Ramos (cell line): ENCODE results near the gene USP9Y.

ENCODE experiments used
- in situ Hi-C: fragments of 300-500 bp; cut with MboI; formaldehyde crosslinking; loops from one replicate; pipeline ENCODE4 v1.14.3; 2022; ENCODE audit warnings: low sequenced_read_pairs; ENCODE audit not compliant: unreplicated experiment

USP9Y gene

DNA sequence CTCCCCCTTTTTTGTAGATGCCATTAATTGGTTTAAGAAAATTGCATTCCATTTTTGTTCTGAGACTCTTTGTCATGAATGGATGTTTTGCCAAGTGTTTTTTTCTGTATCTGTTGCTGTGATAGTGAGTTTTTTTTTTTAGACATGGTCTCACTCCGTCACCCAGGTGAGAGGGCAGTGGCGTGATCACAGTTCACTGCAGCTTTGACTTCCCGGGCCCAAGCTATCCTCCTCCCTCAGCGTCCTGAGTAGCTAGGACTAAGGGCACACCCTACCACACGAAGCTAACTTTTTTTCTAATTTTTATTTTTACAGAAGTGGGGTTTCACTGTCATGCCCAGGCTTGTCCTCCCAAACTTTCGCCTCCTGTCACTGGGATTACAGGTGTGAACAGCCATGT lies 51.8 kb downstream of the USP9Y start:
- in situ Hi-C loops, result no loop called here

DNA sequence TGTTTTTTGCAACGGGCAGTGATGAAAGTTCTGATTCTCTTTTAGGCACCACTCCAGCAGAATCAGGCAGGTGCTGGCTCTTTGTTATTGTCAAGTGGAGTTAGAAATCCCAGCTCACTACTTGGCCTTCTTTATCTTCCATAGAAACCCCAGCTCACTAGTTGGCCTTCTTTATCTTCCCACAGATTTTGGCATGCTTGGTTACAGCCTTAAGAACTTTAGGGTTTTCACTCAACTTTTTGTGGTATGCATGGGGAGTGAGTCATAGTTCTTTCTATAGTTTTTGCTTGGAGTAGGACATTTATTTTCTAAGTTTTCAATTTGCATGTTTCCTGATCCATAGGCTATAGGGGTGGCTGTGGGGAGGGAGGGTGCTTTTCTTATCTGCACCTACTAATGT lies 55.0 kb downstream of the USP9Y start:
- in situ Hi-C loops, result no loop called here

GRCh38 chrY:12765976-12766375 lies 64.9 kb downstream of the USP9Y start:
- in situ Hi-C loops, result no loop called here

GRCh38 chrY:12784521-12784920 lies 83.5 kb downstream of the USP9Y start:
- in situ Hi-C loops, result no loop called here

DNA sequence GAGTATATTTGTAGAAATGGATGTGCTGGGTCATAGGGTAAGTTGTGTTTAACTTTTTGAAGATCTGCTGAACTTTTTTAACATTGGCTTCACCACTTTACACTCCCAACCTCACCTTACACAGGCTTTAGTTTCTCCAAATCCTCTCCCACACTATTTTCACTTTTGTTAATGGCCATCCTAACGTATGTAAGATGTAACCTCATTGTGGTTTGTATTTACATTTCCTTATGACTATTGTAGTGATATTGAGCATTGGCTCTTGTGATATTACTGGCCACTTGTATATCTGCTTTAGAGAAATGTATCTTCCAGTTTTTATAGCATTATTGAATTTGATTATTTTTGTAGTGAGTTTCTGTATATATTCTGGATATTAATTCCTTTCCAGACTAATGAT lies 93.0 kb downstream of the USP9Y start:
- in situ Hi-C loops, result no loop called here

GRCh38 chrY:12808046-12808445 lies 107.0 kb downstream of the USP9Y start:
- in situ Hi-C loops, result no loop called here

- in situ Hi-C loops, result no loop called here
Measured at GRCh38 chrY:12809034-12809433, 108.0 kb downstream of the USP9Y start.

DNA sequence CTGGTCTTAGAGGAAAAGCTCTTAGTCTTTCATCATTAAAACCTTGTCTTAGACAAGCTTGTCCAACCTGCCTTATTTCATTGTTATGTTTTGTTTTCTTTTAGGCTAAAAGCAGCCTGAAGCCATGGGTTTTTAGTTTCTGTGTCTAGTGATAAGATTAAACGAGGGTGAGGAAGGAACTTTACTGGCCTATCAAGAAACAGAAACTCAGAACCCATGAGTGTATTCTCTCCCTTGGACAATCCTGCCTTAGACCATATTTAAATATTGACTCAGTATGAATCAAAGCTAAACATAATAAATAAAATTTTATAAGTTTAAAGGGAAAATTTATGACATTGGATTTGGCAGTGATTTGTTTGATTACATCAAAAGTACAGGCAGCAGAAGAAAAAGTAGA lies 122.4 kb downstream of the USP9Y start:
- in situ Hi-C loops, result no loop called here

GRCh38 chrY:12826791-12827190 lies 125.8 kb downstream of the USP9Y start:
- in situ Hi-C loops, result no loop called here

GRCh38 chrY:12833284-12833683 lies 132.3 kb downstream of the USP9Y start:
- in situ Hi-C loops, result no loop called here

GRCh38 chrY:12837550-12837949 lies 136.5 kb downstream of the USP9Y start:
- in situ Hi-C loops, result no loop called here

DNA sequence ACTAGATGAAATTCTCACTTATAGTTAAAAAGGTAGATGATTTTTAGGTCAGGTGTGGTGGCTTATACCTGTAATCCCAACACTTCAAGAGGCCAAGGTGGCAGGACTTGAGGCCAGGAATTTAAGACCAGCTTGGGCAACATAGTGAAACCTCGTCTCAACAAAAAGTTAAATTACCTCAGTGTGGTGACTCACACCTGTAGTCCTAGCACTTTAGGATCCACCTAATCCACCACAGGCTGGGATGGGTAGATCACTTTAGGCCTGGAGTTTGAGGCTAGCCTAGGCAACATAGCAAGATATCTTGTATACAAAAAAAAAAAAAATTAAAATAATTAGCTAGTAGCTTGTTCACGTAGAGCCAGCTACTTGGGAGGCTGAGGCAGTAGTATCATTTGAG lies 140.3 kb downstream of the USP9Y start:
- in situ Hi-C loops, result no loop called here

DNA sequence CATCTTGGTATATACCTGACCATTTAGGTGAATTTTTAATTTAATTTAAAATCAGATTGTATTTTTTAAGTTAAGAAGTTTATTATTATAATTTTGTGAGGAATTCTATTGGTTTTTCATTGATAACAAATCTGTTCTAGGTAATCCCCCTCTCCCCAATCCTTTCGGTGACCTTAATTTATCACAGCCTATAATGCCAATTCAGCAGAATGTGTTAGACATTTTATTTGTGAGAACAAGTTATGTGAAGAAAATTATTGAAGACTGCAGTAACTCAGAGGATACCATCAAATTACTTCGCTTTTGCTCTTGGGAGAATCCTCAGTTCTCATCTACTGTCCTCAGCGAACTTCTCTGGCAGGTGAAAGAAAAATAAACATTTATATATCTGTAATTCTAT lies 145.8 kb downstream of the USP9Y start:
- in situ Hi-C loops, result no loop called here

GRCh38 chrY:12855791-12856275 lies 154.8 kb downstream of the USP9Y start:
- in situ Hi-C loops, result no loop called here

- in situ Hi-C loops, result no loop called here
Measured at GRCh38 chrY:12867960-12868359, 166.9 kb downstream of the USP9Y start.

GRCh38 chrY:12896973-12897372 lies 195.9 kb downstream of the USP9Y start:
- in situ Hi-C loops, result no loop called here

GRCh38 chrY:12898604-12899003 lies 197.6 kb downstream of the USP9Y start:
- in situ Hi-C loops, result no loop called here

- in situ Hi-C loops, result no loop called here
Measured at GRCh38 chrY:12904618-12905516, 203.8 kb downstream of the USP9Y start, which contains the start of gene DDX3Y. Gene DDX3Y (plus strand): TSS chrY:12904868. CDS start chrY:12904937, 69 bp downstream.

- in situ Hi-C loops, result no loop called here
Measured at GRCh38 chrY:12905517-12905872, 204.5 kb downstream of the USP9Y start.

DNA sequence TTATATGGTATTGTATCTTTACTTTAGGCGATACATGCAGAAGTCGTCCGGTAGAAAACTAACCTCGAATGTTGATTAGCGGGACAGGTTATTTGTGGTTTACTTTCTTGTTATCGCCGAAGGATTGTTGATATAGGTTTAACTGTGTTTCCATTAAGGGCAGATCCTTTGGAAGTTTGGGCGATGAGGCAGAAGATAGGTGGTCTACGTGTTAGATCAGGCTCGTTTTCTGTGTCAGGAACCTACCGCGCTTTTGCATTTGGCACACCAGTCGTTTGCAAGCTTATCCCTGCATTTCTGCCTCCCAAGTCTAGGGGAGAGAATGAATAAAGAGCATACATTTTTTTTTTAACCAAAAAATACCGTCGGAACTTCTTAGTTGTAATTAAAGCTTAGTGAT lies 204.9 kb downstream of the USP9Y start:
- in situ Hi-C loops, result no loop called here
